SK-N-SH treated with all-trans-retinoic acid at 6 μM for 48 hours (cell line): Measurements from ENCODE around the gene SHB.

Experiments used
- CREB5 ChIP-seq: fragments of 250-450 bp; sonication (Bioruptor Pico); IDR thresholded peaks from 2 replicates; pipeline ENCODE4 v1.5.1; 2020; ENCODE audit warnings: low read depth, mild to moderate bottlenecking, moderate library complexity
- ZC3H10 ChIP-seq: fragments of 250-450 bp; sonication (Bioruptor Pico); IDR thresholded peaks from 2 replicates; pipeline ENCODE4 v1.5.1; 2021; ENCODE audit warnings: mild to moderate bottlenecking, moderate library complexity

- no peak for TF ChIP-seq CREB5 (CRISPR knock-in tag)
- TF ChIP-seq ZC3H10 (CRISPR knock-in tag), result no peak
These were observed 98.5 kb downstream of the SHB start for GRCh38 chr9:37970301-37971107.
